ENCODE results near the gene PLEK2.
A peak's percentile ranks its signal among the peaks of the same experiment; 100 is the strongest.
"Not testable (repeated sequence)": the region's sequence is repeated elsewhere in the genome, so short reads cannot be mapped to it uniquely, and the experiment has no call there.

PLEK2 gene, protein sequence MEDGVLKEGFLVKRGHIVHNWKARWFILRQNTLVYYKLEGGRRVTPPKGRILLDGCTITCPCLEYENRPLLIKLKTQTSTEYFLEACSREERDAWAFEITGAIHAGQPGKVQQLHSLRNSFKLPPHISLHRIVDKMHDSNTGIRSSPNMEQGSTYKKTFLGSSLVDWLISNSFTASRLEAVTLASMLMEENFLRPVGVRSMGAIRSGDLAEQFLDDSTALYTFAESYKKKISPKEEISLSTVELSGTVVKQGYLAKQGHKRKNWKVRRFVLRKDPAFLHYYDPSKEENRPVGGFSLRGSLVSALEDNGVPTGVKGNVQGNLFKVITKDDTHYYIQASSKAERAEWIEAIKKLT

GRCh38 chr14:67411820-67412421 lies at the start of gene PLEK2:
TSS of gene PLEK2 (minus strand) at chr14:67412165. CDS start at chr14:67412059, 106 bp downstream.
- DNase-seq = peak; percentile 78 to 89
- TF ChIP-seq GATA1 (IDR thresholded peaks at IDR 0.05; ENCODE audit: low read depth, low read length) (no peak), POLR2A (IDR thresholded peaks at IDR 0.05; ENCODE audit: low read length) (peak; percentile 80)

- no peak for TF ChIP-seq POLR2A (IDR thresholded peaks at IDR 0.05; ENCODE audit: low read length)
- no peak for TF ChIP-seq GATA1 (IDR thresholded peaks at IDR 0.05; ENCODE audit: low read depth, low read length)
- DNase-seq = no peak
Measured at GRCh38 chr14:67461341-67461985, 49.5 kb upstream of the PLEK2 start.

- no peak for DNase-seq
- TF ChIP-seq POLR2A (IDR thresholded peaks at IDR 0.05; ENCODE audit: low read length) = no peak
- TF ChIP-seq GATA1 (IDR thresholded peaks at IDR 0.05; ENCODE audit: low read depth, low read length) = no peak
Measured at GRCh38 chr14:67459336-67459735, 47.4 kb upstream of the PLEK2 start.

- DNase-seq = no peak
Measured at GRCh38 chr14:67457782-67458181, 45.8 kb upstream of the PLEK2 start.

GRCh38 chr14:67456732-67457131 lies 44.8 kb upstream of the PLEK2 start:
- DNase-seq = no peak
- no peak for TF ChIP-seq GATA1 (IDR thresholded peaks at IDR 0.05; ENCODE audit: low read depth, low read length)
- no peak for TF ChIP-seq POLR2A (IDR thresholded peaks at IDR 0.05; ENCODE audit: low read length)

More at GRCh38 chr14:67457782-67458181, 45.8 kb upstream of the PLEK2 start:
- TF ChIP-seq GATA1 (IDR thresholded peaks at IDR 0.05; ENCODE audit: low read depth, low read length) (no peak), POLR2A (IDR thresholded peaks at IDR 0.05; ENCODE audit: low read length) (no peak)

GRCh38 chr14:67453575-67454300 lies 41.8 kb upstream of the PLEK2 start:
- DNase-seq = no peak
- TF ChIP-seq GATA1 (IDR thresholded peaks at IDR 0.05; ENCODE audit: low read depth, low read length) (no peak), POLR2A (IDR thresholded peaks at IDR 0.05; ENCODE audit: low read length) (no peak)

- not testable (repeated sequence) for DNase-seq
Measured at GRCh38 chr14:67451667-67452066, 39.7 kb upstream of the PLEK2 start.

DNA sequence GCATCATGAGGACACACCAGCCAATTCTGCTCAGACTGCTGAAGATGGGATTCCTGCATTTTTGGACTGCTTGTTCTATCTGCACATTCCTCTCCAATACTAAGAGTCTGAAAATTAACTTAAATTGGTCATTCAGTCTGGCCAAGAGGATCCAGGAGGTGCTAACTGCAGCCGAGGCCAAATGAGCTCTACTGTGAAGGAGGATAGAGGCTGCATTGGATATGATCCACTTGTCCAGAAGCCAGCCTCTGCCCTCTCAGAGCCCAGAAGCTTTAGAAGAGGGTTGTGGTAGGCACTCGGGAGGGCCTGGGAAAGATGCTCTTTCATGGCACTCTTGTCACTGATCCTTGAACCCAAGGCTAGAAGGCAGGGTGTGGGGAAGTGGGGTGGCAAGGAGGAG lies 37.1 kb upstream of the PLEK2 start:
- no peak for DNase-seq
- TF ChIP-seq POLR2A (IDR thresholded peaks at IDR 0.05; ENCODE audit: low read length) (no peak), GATA1 (IDR thresholded peaks at IDR 0.05; ENCODE audit: low read depth, low read length) (no peak)

DNA sequence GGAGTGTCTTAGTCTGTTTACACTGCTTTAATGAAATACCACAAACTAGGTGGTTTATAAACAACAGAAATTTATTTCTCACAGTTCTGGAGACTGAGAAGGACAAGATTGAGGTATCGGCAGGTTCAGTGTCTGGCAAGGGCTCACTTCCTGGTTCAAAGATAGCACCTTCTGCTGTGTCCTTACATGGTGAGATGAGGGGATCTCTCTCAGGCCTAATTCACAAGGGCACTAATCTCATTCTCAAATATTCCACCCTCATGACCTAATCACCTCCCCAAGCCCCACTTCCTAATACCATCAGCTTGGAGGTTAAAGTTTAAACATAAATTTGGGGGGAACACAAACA lies 35.0 kb upstream of the PLEK2 start:
- DNase-seq = no peak
- no peak for TF ChIP-seq GATA1 (IDR thresholded peaks at IDR 0.05; ENCODE audit: low read depth, low read length)
- TF ChIP-seq POLR2A (IDR thresholded peaks at IDR 0.05; ENCODE audit: low read length) = no peak

- TF ChIP-seq GATA1 (IDR thresholded peaks at IDR 0.05; ENCODE audit: low read depth, low read length) = no peak
- TF ChIP-seq POLR2A (IDR thresholded peaks at IDR 0.05; ENCODE audit: low read length) = no peak
- no peak for DNase-seq
Measured at GRCh38 chr14:67446371-67447032, 34.5 kb upstream of the PLEK2 start.

DNA sequence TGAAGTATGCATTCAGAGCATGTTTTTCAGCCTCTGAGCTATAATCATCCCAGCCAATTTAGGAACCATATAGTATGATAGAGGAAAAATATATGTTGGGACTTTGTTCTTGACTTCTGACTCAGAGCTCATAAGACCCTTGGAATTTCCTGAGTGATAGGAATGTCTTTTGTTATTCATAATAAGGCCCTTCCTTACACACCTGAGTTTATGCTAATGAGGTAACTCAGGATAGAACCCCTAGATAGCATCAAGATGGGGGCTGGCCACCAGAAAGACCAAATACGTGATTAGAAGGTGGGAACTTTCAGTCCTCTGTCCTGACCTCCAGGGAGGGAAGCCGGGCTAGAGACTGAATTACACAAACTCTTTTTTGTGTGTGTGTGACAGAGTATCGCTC lies 32.4 kb upstream of the PLEK2 start:
- DNase-seq = no peak
- TF ChIP-seq GATA1 (IDR thresholded peaks at IDR 0.05; ENCODE audit: low read depth, low read length) (no peak), POLR2A (IDR thresholded peaks at IDR 0.05; ENCODE audit: low read length) (no peak)

DNA sequence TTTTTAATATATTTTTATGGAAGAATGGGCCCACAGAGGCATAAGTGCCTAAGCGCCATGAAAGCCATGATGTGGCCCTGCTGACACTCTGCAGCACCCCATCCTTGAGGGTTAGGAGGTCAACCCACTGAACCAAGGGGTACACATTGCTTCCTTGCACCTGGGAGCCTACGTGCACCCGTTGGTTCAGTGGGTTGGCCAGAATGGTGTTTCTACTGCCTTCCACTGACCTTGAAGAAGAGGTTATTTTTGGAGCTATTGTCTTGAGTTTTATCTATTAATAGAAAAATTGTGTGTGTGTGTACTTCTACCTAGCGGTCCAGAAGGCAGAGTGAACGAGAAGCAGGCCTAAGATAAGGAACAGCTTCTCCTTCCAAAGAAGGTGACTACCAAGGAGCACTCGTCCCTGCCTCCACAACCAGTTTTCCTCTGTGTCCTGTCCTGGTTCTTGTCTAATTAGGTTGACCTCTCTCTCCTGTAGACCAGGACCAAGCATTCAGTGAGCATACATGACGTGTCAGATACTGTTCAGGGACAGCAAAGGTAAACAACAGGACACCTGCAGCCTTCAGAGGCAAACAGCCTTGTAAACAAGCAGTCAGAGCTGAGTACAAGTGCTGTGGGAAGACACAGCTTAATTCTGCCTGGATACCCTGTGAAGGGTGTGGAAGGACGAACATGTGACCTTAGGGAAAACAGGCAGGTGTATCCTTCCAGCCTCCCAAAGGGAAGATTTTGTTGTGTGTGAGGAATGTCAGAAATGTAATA lies 30.4 kb upstream of the PLEK2 start:
- DNase-seq = no peak

DNA sequence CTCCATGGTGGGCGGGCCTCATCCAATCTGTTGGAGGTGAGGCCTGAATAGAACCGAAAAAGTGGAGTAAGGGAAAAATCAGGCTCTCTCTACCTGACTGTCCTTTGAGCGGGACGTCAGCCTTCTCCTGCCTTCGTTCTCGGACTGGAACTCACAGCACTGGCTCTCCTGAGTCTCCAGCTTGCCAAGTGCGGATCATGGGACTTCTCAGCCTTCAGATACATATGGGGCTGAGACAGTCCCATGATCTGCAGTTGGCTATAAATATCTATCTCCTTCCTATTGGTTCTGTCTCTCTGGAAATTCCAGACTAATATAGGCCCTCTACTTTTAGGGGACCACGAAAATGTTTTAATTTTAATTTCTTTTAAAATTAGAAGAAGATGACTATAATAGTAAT lies 29.7 kb upstream of the PLEK2 start:
- no peak for TF ChIP-seq POLR2A (IDR thresholded peaks at IDR 0.05; ENCODE audit: low read length)
- no peak for TF ChIP-seq GATA1 (IDR thresholded peaks at IDR 0.05; ENCODE audit: low read depth, low read length)
- DNase-seq = no peak

More for the DNA sequence above, 30.4 kb upstream of the PLEK2 start:
- TF ChIP-seq POLR2A (IDR thresholded peaks at IDR 0.05; ENCODE audit: low read length) = no peak
- no peak for TF ChIP-seq GATA1 (IDR thresholded peaks at IDR 0.05; ENCODE audit: low read depth, low read length)
